ENCODE data around the gene AKT3.

GRCh38 chr1:243791586-243792267, 58.3 kb downstream of the AKT3 start:
- TF ChIP-seq CTCF (IDR thresholded peaks at IDR 0.05): no peak
- peak in 1 of 2 donors; percentile 45 for TF ChIP-seq POLR2A (IDR thresholded peaks at IDR 0.05)

Data from thyroid gland (tissue), 4 donors.